Activated CD4-positive, alpha-beta T cell treated with anti-CD3 and anti-CD28 coated beads for 36 hours (primary cell): Measurements from ENCODE around the gene CCDC196. TPM values are rescaled to one million over a fixed set of nuclear protein-coding genes. Genes with fewer than 3 reads are reported as not detected.
"Not testable (repeated sequence)": the region's sequence is repeated elsewhere in the genome, so short reads cannot be mapped to it uniquely, and the experiment has no call there.

Source experiments
- ATAC-seq: fragments of 200-7000 bp; cut with Tn5 transposase; one replicate; pipeline ENCODE4 v1.10.0; 2021; ENCODE audit warnings: mild to moderate bottlenecking, moderate library complexity
- CTCF ChIA-PET: fragments of 350-600 bp; sonication (Branson Sonifier 250); formaldehyde crosslinking; loops from one replicate; lab custom pipeline; 2021; ENCODE audit warnings: antibody characterized with exemption; lab: Charles Lee
- POLR2A ChIA-PET: fragments of 350-600 bp; sonication (Branson Sonifier 250); formaldehyde crosslinking; loops from one replicate; lab custom pipeline; 2021; ENCODE audit warnings: antibody characterized with exemption, inconsistent platforms; lab: Charles Lee
- DNase-seq: peaks from one replicate; pipeline ENCODE4 v3.0.0-alpha.2; 2020
- H3K27ac Mint-ChIP-seq: one replicate; pipeline ENCODE4 v1.8.0; 2021; ENCODE audit warnings: mixed read lengths
- H3K27me3 Mint-ChIP-seq: one replicate; pipeline ENCODE4 v1.8.0; 2021; ENCODE audit warnings: mixed read lengths
- H3K36me3 Mint-ChIP-seq: one replicate; pipeline ENCODE4 v1.8.0; 2021; ENCODE audit warnings: low read depth, mixed read lengths
- H3K4me1 Mint-ChIP-seq: one replicate; pipeline ENCODE4 v1.8.0; 2021; ENCODE audit warnings: mixed read lengths
- H3K4me3 Mint-ChIP-seq: one replicate; pipeline ENCODE4 v1.8.0; 2021; ENCODE audit warnings: mild to moderate bottlenecking, moderate library complexity, mixed read lengths
- H3K9me3 Mint-ChIP-seq: one replicate; pipeline ENCODE4 v1.8.0; 2021; ENCODE audit warnings: low read depth, mixed read lengths
- intact Hi-C, 2 experiments: fragments of 100-400 bp; cut with DNase I in 1 of 2; cut with micrococcal nuclease in 1 of 2; formaldehyde crosslinking; loops; one replicate each; pipeline versions ENCODE4 v1.14.2 to v1.15.1; 2022 to 2024; cut with DNase I, micrococcal nuclease
- total RNA-seq, 2 experiments: library from RNA; stranded (reverse); gene quantifications; one replicate each; pipeline ENCODE4 v1.2.3, GENCODE V29; 2021

Gene CCDC196
- total RNA-seq, 2 experiments from 2014 or later: not detected

DNA sequence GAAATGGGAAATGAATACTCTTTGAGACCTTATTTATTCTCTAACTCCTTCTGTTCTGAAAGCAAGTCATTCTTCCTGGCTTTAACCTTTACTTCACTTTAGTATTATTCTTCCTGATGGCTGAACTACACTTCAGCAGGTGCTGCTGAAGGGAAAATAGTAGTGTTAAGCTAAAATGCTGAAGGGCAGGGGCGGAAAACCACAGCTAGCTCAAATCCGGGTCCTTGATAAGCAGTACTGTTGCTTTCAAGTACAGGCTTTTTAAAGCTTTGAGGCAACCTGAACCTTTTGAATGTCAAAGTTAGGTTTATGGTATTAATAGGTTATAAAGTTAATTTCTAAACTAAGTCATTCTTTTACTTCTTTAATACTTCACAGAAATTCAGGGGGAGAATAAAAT, 10.7 kb downstream of the CCDC196 start:
- intact Hi-C loops: loop anchor here (2.0 to 5.0 kb wide), 6 partner anchors 138 to 862 kb away; partner anchors contain the start of gene ATP6V1D (in 1 of the 2)
- peak; percentile 47 for ATAC-seq
- ChIA-PET CTCF (interaction anchor here (0.8 to 1.5 kb wide), 6 partner anchors 9 to 477 kb away, joined by 3 to 4 read pairs (median 3); partner anchors contain the start of gene GPHN), POLR2A (no interaction called here)
- Mint-ChIP-seq H3K4me1 (peaks cover 19% of the 10 kb centered on the region), H3K27ac (no peak overlapping the region), H3K27me3 (no peaks in the 10 kb centered on the region), H3K9me3 (no peaks in the 10 kb centered on the region), H3K36me3 (no peaks in the 10 kb centered on the region), H3K4me3 (no peak overlapping the region)
- DNase-seq: peak; percentile 28

DNA sequence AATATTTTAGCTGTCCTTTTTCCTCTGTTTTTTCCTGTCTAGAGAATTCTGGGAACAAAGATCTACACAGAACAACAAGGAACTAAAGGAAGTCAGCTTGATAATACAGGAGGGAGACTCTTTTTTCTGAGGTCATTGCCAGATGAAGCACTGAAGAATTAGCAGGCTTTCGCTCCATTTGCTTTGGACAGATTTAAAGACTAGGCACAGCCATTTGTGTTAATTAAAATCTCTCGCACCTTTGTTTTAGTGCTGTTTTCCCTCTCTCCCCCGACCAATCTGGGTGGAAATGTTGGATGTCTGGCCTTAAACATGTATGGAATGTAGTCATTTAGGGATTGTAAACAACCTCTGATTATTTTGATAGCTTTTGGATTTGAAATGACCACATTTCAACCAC, 12.1 kb downstream of the CCDC196 start:
- intact Hi-C loops: loop anchor here (5.0 kb wide), 4 partner anchors 141 to 789 kb away; no protein-coding TSS in a partner anchor

DNA sequence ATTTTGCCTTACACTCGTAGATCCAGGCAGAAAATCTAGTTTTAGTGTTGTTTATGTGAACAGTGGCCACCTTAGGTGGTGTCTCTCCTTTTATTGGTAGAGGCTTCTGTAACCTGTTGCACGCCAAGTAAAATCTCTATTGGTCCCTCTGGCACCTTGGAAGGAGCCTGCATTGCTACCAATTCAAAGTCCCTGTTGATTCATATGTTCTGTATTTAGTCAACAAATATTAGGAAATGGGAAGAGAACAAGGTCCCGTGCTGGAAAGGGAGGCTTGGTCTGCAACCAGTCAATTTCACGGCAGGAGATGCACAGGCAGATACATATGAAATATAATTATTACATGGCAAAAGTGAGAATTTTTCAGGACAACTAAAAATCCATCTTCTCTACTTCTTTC, 15.4 kb downstream of the CCDC196 start:
- peaks cover 16% of the 10 kb centered on the region for H3K4me1 Mint-ChIP-seq
- DNase-seq (no peak), ATAC-seq (no peak)
- H3K4me3 Mint-ChIP-seq: no peak overlapping the region
- H3K27me3 Mint-ChIP-seq: no peaks in the 10 kb centered on the region
- intact Hi-C loops: loop anchor here in 1 of 2 experiments (10.0 kb wide), 1 partner anchor 1173 kb away; the partner anchor contains the start of gene VTI1B
- no peaks in the 10 kb centered on the region for H3K9me3 Mint-ChIP-seq
- ChIA-PET CTCF (no interaction called here), POLR2A (no interaction called here)
- no peak overlapping the region for H3K27ac Mint-ChIP-seq
- peaks cover 1% of the 10 kb centered on the region for H3K36me3 Mint-ChIP-seq

More for the DNA sequence above, 12.1 kb downstream of the CCDC196 start:
- ATAC-seq (no peak), DNase-seq (no peak)
- peaks cover 1% of the 10 kb centered on the region for H3K36me3 Mint-ChIP-seq
- no peaks in the 10 kb centered on the region for H3K9me3 Mint-ChIP-seq
- no peak overlapping the region for H3K27ac Mint-ChIP-seq
- no peak overlapping the region for H3K4me3 Mint-ChIP-seq
- peaks cover 21% of the 10 kb centered on the region for H3K4me1 Mint-ChIP-seq
- no peaks in the 10 kb centered on the region for H3K27me3 Mint-ChIP-seq
- CTCF ChIA-PET: interaction anchor here (1.1 to 1.4 kb wide), 4 partner anchors 9 to 163 kb away, joined by 3 read pairs; partner anchors contain the start of gene GPHN
- POLR2A ChIA-PET: no interaction called here

DNA sequence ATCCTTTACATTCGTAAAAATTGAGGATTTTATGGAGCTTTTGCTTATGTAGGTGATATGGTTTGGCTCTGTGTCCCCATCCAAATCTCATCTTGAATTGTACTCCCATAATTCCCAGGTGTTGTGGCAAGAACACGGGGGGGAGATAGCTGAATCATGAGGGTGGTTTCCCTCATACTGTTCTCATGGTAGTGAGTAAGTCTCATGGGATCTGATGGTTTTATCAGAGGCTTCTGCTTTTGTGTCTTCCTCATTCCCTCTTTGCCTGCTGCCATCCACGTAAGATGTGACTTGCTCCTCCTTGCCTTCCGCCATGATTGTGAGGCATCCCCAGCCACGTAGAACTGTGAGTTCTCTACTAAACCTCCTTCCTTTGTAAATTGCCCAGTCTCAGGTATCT, 16.7 kb downstream of the CCDC196 start:
- H3K4me1 Mint-ChIP-seq: peaks cover 14% of the 10 kb centered on the region
- not testable (repeated sequence) for H3K36me3 Mint-ChIP-seq, H3K27ac Mint-ChIP-seq, H3K27me3 Mint-ChIP-seq, H3K9me3 Mint-ChIP-seq, DNase-seq, ATAC-seq, H3K4me3 Mint-ChIP-seq
- intact Hi-C loops: loop anchor here in 1 of 2 experiments (10.0 kb wide), 1 partner anchor 1172 kb away; the partner anchor contains the start of gene VTI1B
- CTCF ChIA-PET: interaction anchor here (0.6 kb wide), 1 partner anchor 13 kb away, joined by 4 read pairs; no protein-coding TSS in a partner anchor
- POLR2A ChIA-PET: interaction anchor here (0.6 kb wide), 1 partner anchor 966 kb away, joined by 3 read pairs; no protein-coding TSS in a partner anchor

DNA sequence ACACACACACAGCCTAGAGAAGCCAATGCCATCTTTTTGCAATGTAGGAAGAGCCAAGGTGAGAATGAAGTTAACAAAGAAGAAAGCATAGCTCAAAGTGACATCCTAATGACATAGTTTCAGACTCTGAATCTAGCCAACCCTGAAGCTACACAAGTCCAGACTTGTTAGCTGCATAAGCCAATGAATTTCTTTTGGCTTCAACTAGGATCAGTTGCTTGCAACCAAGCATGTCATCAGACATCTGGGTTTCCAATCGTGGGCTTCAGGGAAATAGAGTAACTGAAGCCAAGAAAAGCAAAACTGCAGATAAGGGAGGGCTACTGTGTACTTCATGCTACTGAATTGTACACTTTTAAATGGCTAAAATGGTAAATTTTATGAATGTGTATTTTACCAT, 17.4 kb downstream of the CCDC196 start:
- intact Hi-C loops: loop anchor here in 1 of 2 experiments (10.0 kb wide), 1 partner anchor 1171 kb away; the partner anchor contains the start of gene VTI1B
- Mint-ChIP-seq H3K27ac (no peak overlapping the region), H3K9me3 (no peaks in the 10 kb centered on the region), H3K4me1 (peaks cover 14% of the 10 kb centered on the region), H3K36me3 (peaks cover 1% of the 10 kb centered on the region), H3K4me3 (no peak overlapping the region), H3K27me3 (no peaks in the 10 kb centered on the region)
- DNase-seq (no peak), ATAC-seq (no peak)
- POLR2A ChIA-PET: no interaction called here
- CTCF ChIA-PET: interaction anchor here (0.6 kb wide), 2 partner anchors 12 to 574 kb away, joined by 4 read pairs; no protein-coding TSS in a partner anchor

DNA sequence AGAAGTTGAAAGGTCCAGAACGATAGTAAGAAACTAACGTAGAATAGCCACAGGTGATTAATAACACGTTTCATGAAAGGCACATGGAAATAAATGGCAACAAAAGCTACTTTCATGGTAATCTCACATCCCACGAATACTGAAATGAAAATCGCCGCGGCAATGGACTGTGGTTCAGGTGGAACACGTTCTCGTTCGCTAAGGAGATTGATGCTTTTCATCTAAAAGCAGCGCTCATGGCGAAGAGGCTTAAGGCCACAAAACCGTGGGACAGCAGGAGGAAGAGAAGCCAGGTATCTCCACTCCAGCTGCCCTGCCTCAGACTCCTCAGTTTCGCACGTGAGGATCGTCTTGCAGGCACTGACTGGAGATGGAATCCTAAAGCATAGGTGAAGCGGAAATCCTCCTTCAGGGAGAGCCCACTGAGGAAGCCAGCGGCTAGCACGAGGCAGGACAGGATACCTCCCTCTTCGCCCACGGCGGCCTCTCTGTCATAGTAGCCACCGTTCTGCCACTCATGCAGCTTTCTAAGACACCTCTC, 21.1 kb downstream of the CCDC196 start:
- Mint-ChIP-seq H3K9me3 (no peaks in the 10 kb centered on the region), H3K27me3 (peaks cover 3% of the 10 kb centered on the region), H3K27ac (peak overlapping the region; percentile 94), H3K4me3 (peak overlapping the region; percentile 90), H3K36me3 (peaks cover 1% of the 10 kb centered on the region), H3K4me1 (peaks cover 38% of the 10 kb centered on the region)
- intact Hi-C loops: loop anchor here (1.0 to 10.0 kb wide), 9 partner anchors 95 to 1405 kb away; partner anchors contain the start of genes EIF2S1 (in 1 of the 2), MAX (in 1 of the 2), PALS1 (in 1 of the 2) and PIGH (in 1 of the 2)
- CTCF ChIA-PET: interaction anchor here (0.6 to 1.6 kb wide), 7 partner anchors 9 to 853 kb away, joined by 3 to 8 read pairs (median 3); partner anchors contain the start of genes ATP6V1D and EIF2S1
- POLR2A ChIA-PET: interaction anchor here (0.7 kb wide), 1 partner anchor 40 kb away, joined by 3 read pairs; no protein-coding TSS in a partner anchor
- no peak for DNase-seq
- ATAC-seq: peak; percentile 17

DNA sequence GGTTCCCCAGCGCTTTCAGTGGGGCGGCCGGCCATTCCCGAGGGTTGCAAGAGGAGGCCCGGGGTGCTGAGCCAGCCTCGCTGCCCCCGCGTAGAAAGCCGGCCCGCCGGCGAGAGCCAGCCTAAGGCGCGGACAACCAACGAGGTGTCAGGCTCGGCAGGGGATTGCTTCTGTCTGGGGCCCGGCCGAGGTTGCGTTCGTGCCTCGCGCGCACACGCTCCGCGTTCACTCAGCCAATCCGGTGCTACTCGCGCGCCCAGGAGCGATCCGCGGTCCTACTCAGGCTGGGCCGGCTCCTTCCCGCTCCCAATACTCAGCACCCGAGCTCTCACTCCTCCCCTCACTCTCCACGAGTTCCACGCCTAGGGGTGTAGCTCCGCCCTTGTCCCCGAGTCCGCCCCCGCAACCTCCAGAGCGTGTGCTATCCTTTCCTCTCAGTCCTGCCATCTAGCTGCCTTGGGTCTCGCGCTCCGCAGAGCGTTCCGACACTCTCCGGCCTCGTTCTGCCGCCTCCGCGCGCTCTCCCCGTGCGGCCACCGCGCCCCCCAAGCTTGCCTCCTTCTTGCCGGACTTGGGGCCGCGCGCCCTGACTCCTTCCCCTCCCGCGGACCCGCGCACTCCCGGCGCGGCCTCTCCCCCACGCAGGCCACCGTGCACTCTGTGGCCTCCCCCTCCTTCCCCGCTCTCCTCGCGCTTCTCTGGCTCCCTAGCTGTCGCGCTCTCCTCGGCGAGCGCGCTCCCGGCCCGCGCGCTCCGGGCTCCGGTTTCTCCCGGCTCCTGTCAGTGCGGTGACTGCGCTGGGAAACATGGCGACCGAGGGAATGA, 21.8 kb downstream of the CCDC196 start, which contains the start of gene GPHN:
Gene GPHN, plus strand, starts transcription at position 426 of the 825 bp plus-strand sequence.
- ChIA-PET POLR2A (interaction anchor here (0.6 to 0.7 kb wide), 3 partner anchors 41 to 1753 kb away, joined by 3 to 6 read pairs (median 3); no protein-coding TSS in a partner anchor), CTCF (interaction anchor here (0.6 to 1.6 kb wide), 8 partner anchors 10 to 852 kb away, joined by 3 to 8 read pairs (median 4); partner anchors contain the start of genes ATP6V1D and EIF2S1)
- Mint-ChIP-seq H3K4me3 (peak within 1 kb of the TSS; percentile 90), H3K9me3 (no peaks in the 10 kb centered on the region), H3K27ac (peak within 1 kb of the TSS; percentile 94), H3K27me3 (peaks cover 3% of the 10 kb centered on the region), H3K36me3 (peaks cover under 1% of the 10 kb centered on the region), H3K4me1 (peaks cover 39% of the 10 kb centered on the region)
- DNase-seq (peak; percentile 96), ATAC-seq (peak; percentile 96)
- intact Hi-C loops: loop anchor here (1.0 to 10.0 kb wide), 10 partner anchors 94 to 1406 kb away; partner anchors contain the start of genes PALS1 (in 2 of the 2), ATP6V1D (in 1 of the 2), EIF2S1 (in 1 of the 2) and MAX (in 1 of the 2)

DNA sequence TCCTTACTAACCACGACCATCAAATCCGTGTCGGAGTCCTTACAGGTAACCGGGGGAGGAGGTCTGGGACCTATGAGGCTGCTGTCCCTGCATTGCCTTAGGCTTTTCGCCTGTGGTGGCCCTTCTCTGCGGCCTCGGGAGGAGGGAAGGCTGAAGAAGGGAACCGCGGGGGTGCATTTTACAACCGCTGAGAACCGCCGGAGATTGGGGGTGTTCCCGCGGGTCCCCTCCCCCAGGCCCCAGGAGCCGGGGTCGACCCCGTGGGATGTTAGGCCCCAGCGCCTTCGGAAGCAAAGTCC, 22.3 kb downstream of the CCDC196 start:
- intact Hi-C loops: loop anchor here (1.0 to 10.0 kb wide), 8 partner anchors 94 to 1406 kb away; partner anchors contain the start of genes ATP6V1D (in 1 of the 2), MAX (in 1 of the 2), PALS1 (in 1 of the 2) and PIGH (in 1 of the 2)
- Mint-ChIP-seq H3K36me3 (no peaks in the 10 kb centered on the region), H3K4me3 (peak overlapping the region; percentile 90), H3K27me3 (peaks cover 3% of the 10 kb centered on the region), H3K27ac (peak overlapping the region; percentile 94), H3K9me3 (no peaks in the 10 kb centered on the region), H3K4me1 (peaks cover 42% of the 10 kb centered on the region)
- no peak for ATAC-seq
- POLR2A ChIA-PET: interaction anchor here (0.6 to 0.7 kb wide), 2 partner anchors 94 to 1752 kb away, joined by 3 to 6 read pairs; no protein-coding TSS in a partner anchor
- CTCF ChIA-PET: interaction anchor here (0.6 kb wide), 1 partner anchor 460 kb away, joined by 4 read pairs; no protein-coding TSS in a partner anchor
- DNase-seq: no peak

DNA sequence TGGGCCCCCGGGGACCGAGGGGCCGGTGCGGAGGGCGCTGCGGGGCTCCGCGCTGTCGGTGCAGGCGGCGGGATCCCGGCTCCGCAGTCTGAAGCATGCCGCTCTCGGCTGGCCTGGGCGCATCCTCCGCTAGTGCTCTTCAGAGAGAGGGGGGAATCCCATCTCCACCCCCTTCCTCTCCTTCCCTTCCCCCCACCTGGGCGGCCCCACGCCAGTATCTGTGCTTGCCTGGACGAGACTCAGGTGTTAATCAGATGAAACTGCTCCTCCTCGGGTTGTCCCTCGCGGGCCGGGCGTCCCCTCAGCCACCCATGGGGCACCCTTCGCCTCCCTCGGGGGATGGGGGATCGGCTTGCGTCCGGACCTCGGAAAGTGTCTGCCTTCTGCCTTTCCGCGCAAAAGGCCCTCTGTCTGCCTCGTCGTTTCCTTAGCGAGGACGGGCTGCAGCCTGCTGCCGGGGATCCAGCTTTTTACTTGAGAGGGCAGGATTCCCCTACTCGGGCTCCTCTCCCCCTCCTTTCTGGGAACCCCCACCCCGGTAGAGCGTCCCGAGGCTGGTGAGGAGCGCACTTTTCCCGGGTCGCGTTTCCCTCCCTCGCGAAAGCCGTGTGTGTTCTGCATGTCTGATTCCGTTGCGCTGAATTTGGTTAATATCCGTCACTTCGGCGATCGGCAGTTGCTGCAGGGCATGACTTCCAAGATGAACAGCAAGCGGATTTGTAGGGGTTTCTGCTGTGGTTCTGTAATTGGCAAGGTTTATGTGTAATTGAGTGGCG, 22.9 kb downstream of the CCDC196 start:
- no peaks in the 10 kb centered on the region for H3K36me3 Mint-ChIP-seq
- peaks cover 3% of the 10 kb centered on the region for H3K27me3 Mint-ChIP-seq
- ATAC-seq: peak; percentile 12
- H3K4me3 Mint-ChIP-seq: peak overlapping the region; percentile 90
- intact Hi-C loops: loop anchor here (1.0 to 10.0 kb wide), 8 partner anchors 93 to 1407 kb away; partner anchors contain the start of genes ATP6V1D (in 1 of the 2), MAX (in 1 of the 2), PALS1 (in 1 of the 2) and PIGH (in 1 of the 2)
- ChIA-PET POLR2A (interaction anchor here (0.6 to 0.7 kb wide), 2 partner anchors 94 to 1752 kb away, joined by 3 to 6 read pairs; no protein-coding TSS in a partner anchor), CTCF (interaction anchor here (0.6 kb wide), 1 partner anchor 460 kb away, joined by 4 read pairs; no protein-coding TSS in a partner anchor)
- peaks cover 42% of the 10 kb centered on the region for H3K4me1 Mint-ChIP-seq
- H3K27ac Mint-ChIP-seq: peak overlapping the region; percentile 73
- no peaks in the 10 kb centered on the region for H3K9me3 Mint-ChIP-seq
- DNase-seq: peak; percentile 75

DNA sequence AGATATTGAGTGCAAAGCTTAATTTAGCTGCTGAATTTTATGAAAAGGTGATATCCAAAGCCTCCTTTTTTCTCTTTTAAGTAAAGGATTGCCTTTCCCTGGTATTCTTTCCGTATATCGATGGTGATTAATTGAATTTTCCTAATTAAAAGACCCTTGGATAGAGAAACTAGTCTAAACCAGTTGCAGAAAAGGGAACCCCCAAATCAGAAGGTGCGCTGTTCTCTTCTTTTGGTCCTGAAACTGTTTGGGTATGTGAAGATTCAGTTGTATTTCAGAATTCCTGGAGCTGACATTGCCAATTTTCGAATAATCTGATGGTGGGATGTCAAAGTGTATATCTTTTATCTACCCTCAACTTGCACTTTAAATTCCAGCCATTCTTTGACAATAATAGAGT, 23.7 kb downstream of the CCDC196 start:
- intact Hi-C loops: loop anchor here (5.0 to 10.0 kb wide), 6 partner anchors 92 to 1408 kb away; partner anchors contain the start of genes MAX (in 1 of the 2), PIGH (in 1 of the 2), RAD51B (in 1 of the 2) and VTI1B (in 1 of the 2)
- Mint-ChIP-seq H3K27me3 (peaks cover 3% of the 10 kb centered on the region), H3K27ac (no peak overlapping the region), H3K4me3 (peak overlapping the region; percentile 90), H3K36me3 (no peaks in the 10 kb centered on the region), H3K9me3 (no peaks in the 10 kb centered on the region), H3K4me1 (peaks cover 42% of the 10 kb centered on the region)
- ATAC-seq (no peak), DNase-seq (no peak)
- CTCF ChIA-PET: no interaction called here
- POLR2A ChIA-PET: no interaction called here
